GM12878 (cell line): Measurements from ENCODE around the gene PDGFA. TPM values are rescaled to one million over a fixed set of nuclear protein-coding genes. Genes with fewer than 3 reads are reported as not detected.

Experiments used
- ATAC-seq: fragments of 200-7000 bp; cut with Tn5 transposase; 3 replicates; pipeline ENCODE4 v1.9.1; 2020; ENCODE audit warnings: mild to moderate bottlenecking, moderate library complexity
- BruUV-seq: library from RNA; stranded (reverse); fragments of 400-500 nt; replicated peaks from 2 replicates; lab custom pipeline; 2021; lab: Mats Ljungman, UMichigan
- CTCF ChIA-PET: fragments of 300-600 bp; sonication (Branson Sonifier 250); formaldehyde crosslinking; extraction: SDS; loops from one replicate; lab custom pipeline; 2021; ENCODE audit warnings: inconsistent platforms; lab: Yijun Ruan, JAX
- POLR2A ChIA-PET: fragments of 350-600 bp; formaldehyde crosslinking; extraction: SDS; loops from one replicate; lab custom pipeline; 2021; ENCODE audit warnings: inconsistent platforms; lab: Charles Lee
- RAD21 ChIA-PET: fragments of 300-600 bp; sonication (Branson Sonifier 250); formaldehyde crosslinking; loops from one replicate; lab custom pipeline; 2023; ENCODE audit warnings: antibody characterized with exemption; ENCODE audit not compliant: unreplicated experiment; lab: Charles Lee
- SMC1A ChIA-PET: fragments of 300-600 bp; sonication (Branson Sonifier 250); formaldehyde crosslinking; loops from one replicate; lab custom pipeline; 2023; ENCODE audit not compliant: unreplicated experiment, uncharacterized antibody; lab: Charles Lee
- DNase-seq: peaks from one replicate; pipeline ENCODE4 v3.0.0-alpha.2; 2011; ENCODE audit warnings: low read depth, low spot score
- FAIRE-seq: peaks from 3 replicates; lab custom pipeline; 2011; peaks lifted over from hg19 to GRCh38; lab: Jason Lieb, UNC
- H2AFZ ChIP-seq: 2 replicates; pipeline ENCODE4 v1.6.0; 2011; ENCODE audit warnings: low read depth, low read length, control low read depth; ENCODE audit not compliant: control insufficient read depth
- H3K27ac ChIP-seq: 2 replicates; pipeline ENCODE4 v1.5.1; 2011; ENCODE audit warnings: control low read depth; ENCODE audit not compliant: control insufficient read depth, insufficient read depth
- H3K27me3 ChIP-seq, 2 experiments: replicated peaks in 1 of 2; 2 replicates each; pipeline versions ENCODE4 v1.6.0 to v1.6.1; 2011; ENCODE audit warnings: low read length in 1 of 2; ENCODE audit not compliant: control insufficient read depth in 2 of 2, insufficient read depth in 2 of 2
- H3K36me3 ChIP-seq, 2 experiments: 2 replicates each; pipeline ENCODE4 v1.5.1; 2011; ENCODE audit warnings: low read length in 1 of 2; ENCODE audit not compliant: control insufficient read depth in 2 of 2, insufficient read depth in 2 of 2
- H3K4me1 ChIP-seq: 2 replicates; pipeline ENCODE4 v1.6.1; 2011; ENCODE audit warnings: mild to moderate bottlenecking, low read length, moderate library complexity, mixed read lengths; ENCODE audit not compliant: control insufficient read depth, insufficient read depth
- H3K4me2 ChIP-seq: 2 replicates; pipeline ENCODE4 v1.6.0; 2011; ENCODE audit warnings: control low read depth; ENCODE audit not compliant: control insufficient read depth, insufficient read depth
- H3K4me3 ChIP-seq: fragments of 200-600 bp; sonication (generic); 2 replicates; pipeline ENCODE4 v1.5.1; 2016
- H3K79me2 ChIP-seq: 2 replicates; pipeline ENCODE4 v1.6.0; 2011; ENCODE audit warnings: low read length; ENCODE audit not compliant: control insufficient read depth, insufficient read depth
- H3K9ac ChIP-seq: 2 replicates; pipeline ENCODE4 v1.8.0; 2011; ENCODE audit warnings: low read length, control low read depth, mixed read lengths; ENCODE audit not compliant: control insufficient read depth, insufficient read depth
- H3K9me3 ChIP-seq: replicated peaks from 3 replicates; pipeline ENCODE4 v1.5.1; 2011; ENCODE audit warnings: mild to moderate bottlenecking, low read length; ENCODE audit not compliant: control insufficient read depth, insufficient read depth
- H4K20me1 ChIP-seq: 2 replicates; pipeline ENCODE4 v1.6.0; 2011; ENCODE audit not compliant: control insufficient read depth, insufficient read depth
- CBFB ChIP-seq: IDR thresholded peaks from 2 replicates; pipeline ENCODE4 v1.6.1; 2016; ENCODE audit warnings: antibody characterized with exemption, low read depth
- IRF4 ChIP-seq: IDR thresholded peaks from 2 replicates; pipeline ENCODE4 v1.6.1; 2011; ENCODE audit warnings: low read depth, low read length
- IRF5 ChIP-seq: fragments of 450-650 bp; IDR thresholded peaks from 2 replicates; pipeline ENCODE4 v1.6.1; 2017; ENCODE audit warnings: borderline replicate concordance
- NKRF ChIP-seq: fragments of 450-650 bp; conservative IDR thresholded peaks from 2 replicates; pipeline ENCODE4 v1.6.1; 2017; ENCODE audit warnings: mild to moderate bottlenecking, moderate library complexity
- RELB ChIP-seq: fragments of 450-650 bp; IDR thresholded peaks from 2 replicates; pipeline ENCODE4 v1.6.1; 2017; ENCODE audit warnings: low read depth, mild to moderate bottlenecking, moderate library complexity
- TCF7 ChIP-seq: IDR thresholded peaks from 2 replicates; pipeline ENCODE4 v1.6.1; 2014; ENCODE audit warnings: antibody characterized with exemption, borderline replicate concordance
- ZNF217 ChIP-seq: fragments of 450-650 bp; IDR thresholded peaks from 2 replicates; pipeline ENCODE4 v1.6.1; 2017; ENCODE audit warnings: antibody characterized with exemption, mild to moderate bottlenecking
- ZSCAN29 ChIP-seq: fragments of 450-650 bp; IDR thresholded peaks from 2 replicates; pipeline ENCODE4 v1.6.1; 2017; ENCODE audit warnings: mild to moderate bottlenecking, moderate library complexity
- WGBS: methylation state at CpG from one replicate; pipeline ENCODE4 v1.1.6; 2016; ENCODE audit warnings: low lambda C conversion rate; ENCODE audit not compliant: insufficient replicate concordance, insufficient coverage; ENCODE audit errors: missing lambda C conversion rate; 5-methylcytosine and 5-hydroxymethylcytosine counted together
- in situ Hi-C: fragments of 300-500 bp; cut with MboI; formaldehyde crosslinking; loops from 9 replicates; pipeline ENCODE4 v1.14.3; 2018; ENCODE audit warnings: mixed read lengths
- intact Hi-C: fragments of 100-400 bp; cut with micrococcal nuclease; formaldehyde crosslinking; loops from one replicate; pipeline ENCODE4 v1.14.2; 2022; ENCODE audit not compliant: unreplicated experiment
- polyA plus RNA-seq, 11 experiments: library from polyadenylated mRNA; depleted of rRNA in 4 of 11; unstranded in 6 of 11; stranded (reverse) in 5 of 11; fragments of >200 nt; fragmentation: Nextera tagmentation in 4 of 11; fragmentation: Illumina TruSeq in 1 of 11; extraction: Ambion mirVana in 4 of 11; extraction: Trizol in 1 of 11; gene quantifications; 1 replicate in 1 of 11; 2 replicates in 10 of 11; pipeline versions ENCODE4 v1.2.1 to v1.2.3, GENCODE V29; 2011 to 2016; ENCODE audit warnings: inconsistent platforms in 2 of 11, missing spikeins in 2 of 11, low read depth in 1 of 11
- total RNA-seq, 4 experiments: library from RNA; depleted of rRNA in 3 of 4; stranded (reverse); fragments of >200 nt in 3 of 4; fragmentation: Illumina TruSeq in 1 of 4; extraction: Trizol in 1 of 4; gene quantifications; 2 replicates each; pipeline versions ENCODE4 v1.2.1 to v1.2.3, GENCODE V29; 2013 to 2021

The PDGFA gene
- total and polyA plus RNA-seq, 10 of the 15 experiments (the other 5 are each of a cell fraction or from before 2014, with no cell fraction given): 2.5 to 10.0 (median 5.6) TPM

GRCh38 chr7:514242-514641, 5.4 kb downstream of the PDGFA start:
- RAD21 ChIA-PET: no interaction called here
- Histone ChIP-seq H3K36me3 (no peaks in the 10 kb centered on the region; a peak in 1 of 4 replicates), H3K27me3 (no peaks in the 10 kb centered on the region), H3K9me3 (no peaks in the 10 kb centered on the region), H3K4me3 (no peak overlapping the region), H3K4me2 (no peak overlapping the region), H2AFZ (no peak overlapping the region), H3K79me2 (no peaks in the 10 kb centered on the region), H4K20me1 (no peaks in the 10 kb centered on the region), H3K9ac (no peak overlapping the region), H3K4me1 (no peaks in the 10 kb centered on the region), H3K27ac (no peak overlapping the region)
- ATAC-seq: no peak
- intact Hi-C loops: loop anchor here (2.0 kb wide), 1 partner anchor 91 kb away; no protein-coding TSS in a partner anchor
- SMC1A ChIA-PET: interaction anchor here (0.7 to 1.3 kb wide), 2 partner anchors 55 to 76 kb away, joined by 3 read pairs; no protein-coding TSS in a partner anchor
- CTCF ChIA-PET: interaction anchor here (1.0 to 1.1 kb wide), 3 partner anchors 24 to 193 kb away, joined by 3 read pairs; no protein-coding TSS in a partner anchor
- BruUV-seq: no TSS peak
- no peak for TF ChIP-seq ZNF217
- TF ChIP-seq ZSCAN29: no peak
- no peak for TF ChIP-seq IRF4
- TF ChIP-seq NKRF: no peak
- TF ChIP-seq IRF5: no peak
- no peak for TF ChIP-seq TCF7
- TF ChIP-seq CBFB: no peak
- no peak for TF ChIP-seq RELB
- no peak for DNase-seq
- FAIRE-seq: no peak
- POLR2A ChIA-PET: no interaction called here
- 71% methylated on average over 10 of the region's 10 CpGs for WGBS
- in situ Hi-C loops: no loop called here
